GM12874 (cell line): ENCODE data around the gene IZUMO4.

Source experiments
- TF ChIP-seq, protein P1 (sequence below): IDR thresholded peaks from 2 replicates; pipeline ENCODE4 v1.5.1; 2011; ENCODE audit warnings: low read depth, mild to moderate bottlenecking, control low read depth, low read length, moderate library complexity; ENCODE audit not compliant: insufficient read depth

The IZUMO4 gene

GRCh38 chr19:2056837-2057192 is 39.9 kb upstream of the IZUMO4 start:
- TF ChIP-seq, protein P1, sequence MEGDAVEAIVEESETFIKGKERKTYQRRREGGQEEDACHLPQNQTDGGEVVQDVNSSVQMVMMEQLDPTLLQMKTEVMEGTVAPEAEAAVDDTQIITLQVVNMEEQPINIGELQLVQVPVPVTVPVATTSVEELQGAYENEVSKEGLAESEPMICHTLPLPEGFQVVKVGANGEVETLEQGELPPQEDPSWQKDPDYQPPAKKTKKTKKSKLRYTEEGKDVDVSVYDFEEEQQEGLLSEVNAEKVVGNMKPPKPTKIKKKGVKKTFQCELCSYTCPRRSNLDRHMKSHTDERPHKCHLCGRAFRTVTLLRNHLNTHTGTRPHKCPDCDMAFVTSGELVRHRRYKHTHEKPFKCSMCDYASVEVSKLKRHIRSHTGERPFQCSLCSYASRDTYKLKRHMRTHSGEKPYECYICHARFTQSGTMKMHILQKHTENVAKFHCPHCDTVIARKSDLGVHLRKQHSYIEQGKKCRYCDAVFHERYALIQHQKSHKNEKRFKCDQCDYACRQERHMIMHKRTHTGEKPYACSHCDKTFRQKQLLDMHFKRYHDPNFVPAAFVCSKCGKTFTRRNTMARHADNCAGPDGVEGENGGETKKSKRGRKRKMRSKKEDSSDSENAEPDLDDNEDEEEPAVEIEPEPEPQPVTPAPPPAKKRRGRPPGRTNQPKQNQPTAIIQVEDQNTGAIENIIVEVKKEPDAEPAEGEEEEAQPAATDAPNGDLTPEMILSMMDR, result no peak

- TF ChIP-seq, protein P1, result no peak
Observed at GRCh38 chr19:2057484-2058469, 38.9 kb upstream of the IZUMO4 start.

- TF ChIP-seq, protein P1, result no peak
Observed at GRCh38 chr19:2058570-2059421, 37.9 kb upstream of the IZUMO4 start.

- TF ChIP-seq, protein P1, result no peak
Observed at GRCh38 chr19:2059422-2060201, 37.1 kb upstream of the IZUMO4 start.

DNA sequence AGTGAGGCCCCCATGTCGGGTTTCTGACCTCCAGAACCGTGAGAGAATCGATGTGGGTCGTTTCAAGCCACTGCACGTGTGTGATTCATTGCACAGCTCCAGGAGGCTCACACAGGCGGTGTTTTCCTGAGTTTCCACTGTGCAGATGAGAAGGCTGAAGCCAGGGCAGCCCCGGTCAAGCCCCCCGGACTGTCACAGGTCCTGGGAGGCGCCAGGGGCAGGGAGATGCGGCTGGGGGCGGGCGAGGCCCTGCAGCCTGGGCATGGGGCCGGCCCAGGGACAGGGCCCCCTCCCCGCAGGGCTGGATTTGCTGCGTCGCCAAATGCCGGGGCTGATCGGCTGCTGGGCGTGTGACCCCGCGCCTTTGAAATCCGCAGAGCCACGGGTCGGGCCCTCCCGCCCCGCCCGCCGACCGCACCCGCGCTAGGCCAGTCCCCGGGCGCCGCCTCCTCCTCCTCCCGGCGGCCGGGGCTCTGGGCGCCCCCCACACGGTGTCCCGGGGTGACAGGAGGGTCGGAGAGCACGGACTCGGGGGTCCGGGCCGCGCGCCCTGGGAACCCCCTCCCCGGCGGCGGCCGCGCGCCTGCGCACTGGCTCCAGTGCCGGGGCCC is 35.7 kb upstream of the IZUMO4 start:
- TF ChIP-seq, protein P1, result no peak

- TF ChIP-seq, protein P1, result peak; percentile 14; the same call in 1 of the 2 replicates
Observed at GRCh38 chr19:2061495-2062388, 35.0 kb upstream of the IZUMO4 start.
